AG10803 (cell line): ENCODE data around the gene RNF32.

Experiments used
- DNase-seq: peaks from one replicate; pipeline ENCODE4 v3.0.0; 2010; ENCODE audit warnings: low read depth
- H3K4me3 ChIP-seq: 2 replicates; pipeline ENCODE4 v1.5.1; 2011; ENCODE audit warnings: mild to moderate bottlenecking, low read length, control low read depth
- TF ChIP-seq, protein P1 (sequence below): conservative IDR thresholded peaks from 2 replicates; pipeline ENCODE4 v1.5.1; 2011; ENCODE audit warnings: mild to moderate bottlenecking, low read length, control low read depth, inconsistent platforms

Gene RNF32

DNA sequence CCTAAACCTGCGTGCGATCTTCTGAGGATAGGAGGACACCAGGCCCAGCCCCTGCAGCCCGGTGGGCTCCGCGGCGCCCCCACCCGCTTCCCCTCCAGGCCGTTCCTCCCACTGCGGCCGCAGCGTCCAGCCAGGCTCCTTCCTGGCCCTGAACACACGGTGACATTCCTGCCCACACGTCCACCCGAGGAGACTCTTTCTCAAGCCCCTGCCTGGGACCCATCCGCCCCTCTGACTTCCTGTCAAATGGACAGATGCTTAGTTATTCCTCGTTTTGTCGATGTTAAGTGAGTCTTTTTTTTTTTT is 32.4 kb upstream of the RNF32 start:
- peak overlapping the region; percentile 34 for H3K4me3 ChIP-seq
- DNase-seq = no peak
- TF ChIP-seq, protein P1, sequence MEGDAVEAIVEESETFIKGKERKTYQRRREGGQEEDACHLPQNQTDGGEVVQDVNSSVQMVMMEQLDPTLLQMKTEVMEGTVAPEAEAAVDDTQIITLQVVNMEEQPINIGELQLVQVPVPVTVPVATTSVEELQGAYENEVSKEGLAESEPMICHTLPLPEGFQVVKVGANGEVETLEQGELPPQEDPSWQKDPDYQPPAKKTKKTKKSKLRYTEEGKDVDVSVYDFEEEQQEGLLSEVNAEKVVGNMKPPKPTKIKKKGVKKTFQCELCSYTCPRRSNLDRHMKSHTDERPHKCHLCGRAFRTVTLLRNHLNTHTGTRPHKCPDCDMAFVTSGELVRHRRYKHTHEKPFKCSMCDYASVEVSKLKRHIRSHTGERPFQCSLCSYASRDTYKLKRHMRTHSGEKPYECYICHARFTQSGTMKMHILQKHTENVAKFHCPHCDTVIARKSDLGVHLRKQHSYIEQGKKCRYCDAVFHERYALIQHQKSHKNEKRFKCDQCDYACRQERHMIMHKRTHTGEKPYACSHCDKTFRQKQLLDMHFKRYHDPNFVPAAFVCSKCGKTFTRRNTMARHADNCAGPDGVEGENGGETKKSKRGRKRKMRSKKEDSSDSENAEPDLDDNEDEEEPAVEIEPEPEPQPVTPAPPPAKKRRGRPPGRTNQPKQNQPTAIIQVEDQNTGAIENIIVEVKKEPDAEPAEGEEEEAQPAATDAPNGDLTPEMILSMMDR = no peak

- TF ChIP-seq, protein P1 = no peak
- DNase-seq = no peak
- no peak overlapping the region for H3K4me3 ChIP-seq
Observed at GRCh38 chr7:156609010-156609877, 31.3 kb upstream of the RNF32 start.

- no peak overlapping the region for H3K4me3 ChIP-seq
- TF ChIP-seq, protein P1 = no peak
- no peak for DNase-seq
Observed at GRCh38 chr7:156610130-156610529, 30.4 kb upstream of the RNF32 start.

DNA sequence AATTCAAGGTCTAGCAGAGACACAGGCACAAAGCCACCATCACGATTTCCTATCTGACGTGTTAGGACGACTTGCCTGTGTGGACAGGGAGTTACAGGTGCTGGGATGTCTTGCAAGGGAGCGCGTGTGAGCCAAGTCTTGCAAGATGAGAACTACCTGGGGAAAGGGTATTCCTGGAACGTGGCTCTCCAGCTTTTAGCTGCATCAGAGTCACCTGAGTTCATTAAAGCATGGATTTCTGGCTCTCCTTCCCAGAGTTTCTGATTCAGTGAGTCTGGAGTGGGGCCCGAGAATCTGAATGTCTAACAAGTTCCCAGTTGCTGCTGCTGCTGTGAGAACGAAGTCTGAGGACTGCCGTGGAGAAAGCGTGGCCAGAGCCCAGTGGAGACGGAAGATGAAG is 30.0 kb upstream of the RNF32 start:
- DNase-seq = no peak

DNA sequence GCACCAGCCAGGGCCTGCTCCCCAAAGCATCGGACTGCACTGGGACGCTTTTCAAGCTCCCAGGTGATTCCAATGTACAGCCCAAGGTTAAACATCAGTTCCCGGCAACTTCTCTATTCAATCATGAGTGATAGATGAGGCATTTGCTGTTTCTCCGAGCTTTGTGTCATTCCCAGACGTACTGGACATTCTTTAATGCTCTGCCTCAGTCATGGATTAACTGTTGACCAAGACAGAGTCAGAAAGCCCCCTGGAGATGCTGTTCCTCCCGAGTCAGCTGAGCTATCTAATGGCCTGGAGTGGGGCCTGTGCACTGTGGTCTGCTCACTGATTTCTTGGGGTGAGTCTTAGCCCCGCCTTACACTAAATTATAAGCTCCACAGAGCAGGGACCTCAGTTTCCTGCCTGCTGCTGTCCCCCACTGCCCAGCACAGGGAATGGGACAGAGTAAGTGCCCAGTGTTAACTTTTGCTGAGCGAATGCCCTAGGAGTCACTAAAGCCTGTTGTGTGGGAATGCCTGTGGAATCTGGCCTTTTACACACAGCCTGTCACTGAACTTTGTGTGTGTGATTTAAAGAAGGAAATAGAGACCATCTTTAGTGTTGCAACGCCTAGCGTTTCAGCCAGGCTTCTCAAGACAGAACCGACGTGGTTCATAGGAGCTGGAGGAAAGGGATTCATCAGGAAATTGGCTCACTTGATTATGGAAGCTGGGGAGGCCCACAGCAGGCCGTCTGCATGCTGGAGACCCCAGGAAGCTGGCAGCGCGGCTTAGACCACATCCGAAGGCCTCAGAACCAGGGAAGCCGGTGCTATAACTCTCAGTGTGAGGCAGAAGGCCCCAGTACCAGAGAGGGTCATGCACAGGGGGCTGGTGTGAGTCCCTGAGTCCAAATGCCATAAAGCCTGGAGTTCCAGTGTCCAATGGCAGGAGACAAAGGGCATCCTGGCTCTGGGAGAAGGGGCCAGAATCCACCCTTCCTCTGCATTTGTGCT is 29.3 kb upstream of the RNF32 start:
- peak; percentile 6 for DNase-seq
- H3K4me3 ChIP-seq = no peak overlapping the region
- TF ChIP-seq, protein P1 = no peak

More for the DNA sequence above, 30.0 kb upstream of the RNF32 start:
- no peak overlapping the region for H3K4me3 ChIP-seq
- TF ChIP-seq, protein P1 = no peak

DNA sequence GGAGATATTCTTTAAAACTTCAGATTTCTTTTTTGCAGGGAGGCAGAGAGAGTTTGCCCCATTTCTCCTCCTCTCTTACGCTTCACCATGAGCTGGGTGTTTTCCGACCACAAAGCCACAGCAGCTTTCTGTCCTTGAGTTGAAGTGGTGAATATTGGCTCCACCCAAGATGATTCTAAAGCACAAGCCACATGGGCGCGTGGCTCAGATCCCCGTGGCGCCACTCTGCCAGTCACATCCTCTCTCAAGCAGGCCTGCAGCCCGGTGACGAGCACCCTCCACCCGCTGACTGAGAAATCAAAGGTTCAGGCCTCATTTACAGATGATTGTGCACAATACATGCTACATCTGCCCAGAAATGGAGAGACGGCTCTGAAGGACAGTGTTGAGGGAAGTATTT is 27.6 kb upstream of the RNF32 start:
- DNase-seq = no peak
- H3K4me3 ChIP-seq = no peak overlapping the region
- TF ChIP-seq, protein P1 = no peak
